ENCODE results near the gene NPY4R2.
"Not testable (repeated sequence)": the region's sequence is repeated elsewhere in the genome, so short reads cannot be mapped to it uniquely, and the experiment has no call there.

DNA sequence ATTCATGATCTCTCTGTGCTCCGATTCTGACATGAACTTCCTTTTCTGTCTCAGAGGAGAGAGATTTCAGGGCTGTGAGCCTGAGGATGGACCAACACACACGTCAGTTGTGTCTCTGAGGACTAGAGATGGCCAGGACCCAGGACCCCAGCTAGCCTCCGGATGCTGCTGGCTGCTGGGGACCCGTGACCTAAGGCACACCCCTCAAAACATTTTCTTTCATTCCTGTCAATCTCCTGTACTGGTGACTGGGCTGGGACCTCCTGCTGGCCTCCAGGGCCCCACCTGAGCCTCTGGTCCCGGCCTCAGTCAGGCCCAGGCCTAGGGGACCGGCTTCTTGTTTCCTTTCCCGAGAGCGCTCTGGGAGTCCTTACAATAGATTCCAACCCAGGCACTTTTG, 38.7 kb downstream of the NPY4R2 start:
- not testable (repeated sequence) for TF ChIP-seq JUN (IDR thresholded peaks at IDR 0.05; ENCODE audit: borderline replicate concordance, insufficient read depth, insufficient read length, low read depth); EZH2 (IDR thresholded peaks at IDR 0.05; ENCODE audit: borderline replicate concordance, low read depth, low read length, severe bottlenecking); POLR2AphosphoS5 (IDR thresholded peaks at IDR 0.05; ENCODE audit: insufficient read depth, low read depth, low read length); POLR2A (IDR thresholded peaks at IDR 0.05; ENCODE audit: low read depth, low read length); FOS (IDR thresholded peaks at IDR 0.05; ENCODE audit: borderline replicate concordance, insufficient read depth, low read length); MYC (IDR thresholded peaks at IDR 0.05; ENCODE audit: low read depth, low read length)
- TF ChIP-seq, protein P1, sequence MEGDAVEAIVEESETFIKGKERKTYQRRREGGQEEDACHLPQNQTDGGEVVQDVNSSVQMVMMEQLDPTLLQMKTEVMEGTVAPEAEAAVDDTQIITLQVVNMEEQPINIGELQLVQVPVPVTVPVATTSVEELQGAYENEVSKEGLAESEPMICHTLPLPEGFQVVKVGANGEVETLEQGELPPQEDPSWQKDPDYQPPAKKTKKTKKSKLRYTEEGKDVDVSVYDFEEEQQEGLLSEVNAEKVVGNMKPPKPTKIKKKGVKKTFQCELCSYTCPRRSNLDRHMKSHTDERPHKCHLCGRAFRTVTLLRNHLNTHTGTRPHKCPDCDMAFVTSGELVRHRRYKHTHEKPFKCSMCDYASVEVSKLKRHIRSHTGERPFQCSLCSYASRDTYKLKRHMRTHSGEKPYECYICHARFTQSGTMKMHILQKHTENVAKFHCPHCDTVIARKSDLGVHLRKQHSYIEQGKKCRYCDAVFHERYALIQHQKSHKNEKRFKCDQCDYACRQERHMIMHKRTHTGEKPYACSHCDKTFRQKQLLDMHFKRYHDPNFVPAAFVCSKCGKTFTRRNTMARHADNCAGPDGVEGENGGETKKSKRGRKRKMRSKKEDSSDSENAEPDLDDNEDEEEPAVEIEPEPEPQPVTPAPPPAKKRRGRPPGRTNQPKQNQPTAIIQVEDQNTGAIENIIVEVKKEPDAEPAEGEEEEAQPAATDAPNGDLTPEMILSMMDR (IDR thresholded peaks at IDR 0.05; ENCODE audit: extremely low read depth in 1 of 2, insufficient read depth in 1 of 2, low read depth in 1 of 2, low read length in 2 of 2): not testable (repeated sequence)
- TF ChIP-seq, protein P2, sequence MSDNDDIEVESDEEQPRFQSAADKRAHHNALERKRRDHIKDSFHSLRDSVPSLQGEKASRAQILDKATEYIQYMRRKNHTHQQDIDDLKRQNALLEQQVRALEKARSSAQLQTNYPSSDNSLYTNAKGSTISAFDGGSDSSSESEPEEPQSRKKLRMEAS (IDR thresholded peaks at IDR 0.05; ENCODE audit: insufficient read depth, insufficient read length): not testable (repeated sequence)

Measured in endothelial cell of umbilical vein (primary cell).